Thyroid gland (tissue), 4 donors: Measurements from ENCODE around the gene DLGAP3. TPM values are rescaled to one million over a fixed set of nuclear protein-coding genes. Genes with fewer than 3 reads are reported as not detected.

Experiments used
- DNase-seq, 2 donors: peaks; one replicate each; pipeline ENCODE4 v3.0.0-alpha.2; 2019
- H3K27ac ChIP-seq, 3 donors: fragments of 200-600 bp; sonication (generic); 1 replicate in 2 of 3; 2 replicates in 1 of 3; pipeline ENCODE4 v1.5.1; 2016 to 2019; ENCODE audit warnings: mild to moderate bottlenecking in 1 of 3, moderate library complexity in 1 of 3
- H3K27me3 ChIP-seq: fragments of 200-600 bp; sonication (generic); one replicate; pipeline ENCODE4 v1.5.1; 2019
- H3K36me3 ChIP-seq, 2 donors: fragments of 200-600 bp; sonication (generic); one replicate each; pipeline ENCODE4 v1.5.1; 2016 to 2019
- H3K4me1 ChIP-seq, 2 donors: fragments of 200-600 bp; sonication (generic); one replicate each; pipeline ENCODE4 v1.5.1; 2017 to 2019
- H3K4me3 ChIP-seq, 3 donors: fragments of 200-600 bp; sonication (generic); replicated peaks in 1 of 3; 1 replicate in 2 of 3; 2 replicates in 1 of 3; pipeline ENCODE4 v1.5.1; 2016; ENCODE audit warnings: mild to moderate bottlenecking in 1 of 3
- H3K9me3 ChIP-seq: fragments of 200-600 bp; sonication (generic); one replicate; pipeline ENCODE4 v1.5.1; 2017
- CTCF ChIP-seq, 6 experiments: fragments of 200-600 bp in 3 of 6; fragments of 450-650 bp in 3 of 6; sonication (generic) in 3 of 6; IDR thresholded peaks; one replicate each; pipeline ENCODE4 v1.5.1; 2016 to 2019; ENCODE audit warnings: antibody characterized with exemption in 6 of 6, mild to moderate bottlenecking in 2 of 6, inconsistent platforms in 1 of 6, moderate library complexity in 1 of 6
- POLR2A ChIP-seq, 2 donors: fragments of 450-650 bp; IDR thresholded peaks; one replicate each; pipeline ENCODE4 v1.6.1; 2017; ENCODE audit warnings: antibody characterized with exemption in 2 of 2, mild to moderate bottlenecking in 2 of 2, moderate library complexity in 1 of 2
- WGBS, 2 donors: methylation state at CpG; one replicate each; pipeline ENCODE4 v1.1.5; 2017; 5-methylcytosine and 5-hydroxymethylcytosine counted together
- intact Hi-C: fragments of 100-400 bp; cut with DNase I; formaldehyde crosslinking; loops from one replicate; pipeline ENCODE4 v1.15.1; 2023
- total RNA-seq, 4 donors: library from RNA; depleted of rRNA; stranded (reverse); fragments of >200 nt; gene quantifications; one replicate each; pipeline ENCODE4 v1.2.3, GENCODE V29; 2016

The DLGAP3 gene
- total RNA-seq, 4 donors from 2014 or later = 0.22 to 0.67 TPM; not detected in 2

GRCh38 chr1:34908369-34908768, 21.1 kb downstream of the DLGAP3 start:
- intact Hi-C loops = no loop called here
- no peaks in the 10 kb centered on the region for H3K27me3 ChIP-seq
- TF ChIP-seq POLR2A (IDR thresholded peaks at IDR 0.05) = no peak
- TF ChIP-seq CTCF (IDR thresholded peaks at IDR 0.05) = no peak
- no peak overlapping the region for H3K4me3 ChIP-seq
- H3K4me1 ChIP-seq = no peaks in the 10 kb centered on the region
- no peak for DNase-seq
- no peaks in the 10 kb centered on the region for H3K36me3 ChIP-seq
- H3K27ac ChIP-seq = no peak overlapping the region
- H3K9me3 ChIP-seq = no peaks in the 10 kb centered on the region
- WGBS, 2 donors = 66 to 68% methylated on average over 3 of the region's 3 CpGs

GRCh38 chr1:34907487-34908090, 21.9 kb downstream of the DLGAP3 start:
- Histone ChIP-seq H3K9me3 (no peaks in the 10 kb centered on the region), H3K27me3 (no peaks in the 10 kb centered on the region), H3K27ac (no peak overlapping the region), H3K36me3 (no peaks in the 10 kb centered on the region), H3K4me1 (no peaks in the 10 kb centered on the region), H3K4me3 (no peak overlapping the region)
- WGBS, 2 donors = 62 to 66% methylated on average over 5 of the region's 5 CpGs
- no peak for TF ChIP-seq POLR2A (IDR thresholded peaks at IDR 0.05)
- no peak for TF ChIP-seq CTCF (IDR thresholded peaks at IDR 0.05)
- intact Hi-C loops = no loop called here
- no peak for DNase-seq

GRCh38 chr1:34906756-34907155, 22.7 kb downstream of the DLGAP3 start:
- DNase-seq = no peak
- Histone ChIP-seq H3K9me3 (no peaks in the 10 kb centered on the region), H3K36me3 (no peaks in the 10 kb centered on the region), H3K27me3 (no peaks in the 10 kb centered on the region), H3K4me1 (no peaks in the 10 kb centered on the region), H3K4me3 (no peak overlapping the region), H3K27ac (no peak overlapping the region)
- TF ChIP-seq POLR2A (IDR thresholded peaks at IDR 0.05) (no peak), CTCF (IDR thresholded peaks at IDR 0.05) (no peak)
- intact Hi-C loops = no loop called here
- WGBS, 2 donors = 50 to 67% methylated on average over 4 of the region's 4 CpGs

GRCh38 chr1:34906222-34906621, 23.2 kb downstream of the DLGAP3 start:
- 84 to 91% methylated on average over 1 of the region's 1 CpG for WGBS, 2 donors
- Histone ChIP-seq H3K4me1 (no peaks in the 10 kb centered on the region), H3K27ac (no peak overlapping the region), H3K36me3 (no peaks in the 10 kb centered on the region), H3K4me3 (no peak overlapping the region), H3K27me3 (no peaks in the 10 kb centered on the region), H3K9me3 (no peaks in the 10 kb centered on the region)
- DNase-seq = no peak
- intact Hi-C loops = no loop called here
- TF ChIP-seq POLR2A (IDR thresholded peaks at IDR 0.05) (no peak), CTCF (IDR thresholded peaks at IDR 0.05) (no peak)

- intact Hi-C loops = no loop called here
- Histone ChIP-seq H3K27me3 (no peaks in the 10 kb centered on the region), H3K4me3 (no peak overlapping the region), H3K4me1 (no peaks in the 10 kb centered on the region), H3K9me3 (no peaks in the 10 kb centered on the region), H3K27ac (no peak overlapping the region), H3K36me3 (no peaks in the 10 kb centered on the region)
- no peak for TF ChIP-seq CTCF (IDR thresholded peaks at IDR 0.05)
- no peak for TF ChIP-seq POLR2A (IDR thresholded peaks at IDR 0.05)
- no peak for DNase-seq
- WGBS, 2 donors = 80 to 86% methylated on average over 9 to 10 of the region's 12 CpGs
These were observed 24.4 kb downstream of the DLGAP3 start for GRCh38 chr1:34905098-34905459.
